ENCODE data around the gene ALDH5A1. TPM values are rescaled to one million over a fixed set of nuclear protein-coding genes. Genes with fewer than 3 reads are reported as not detected.

Gene ALDH5A1
- total RNA-seq, 4 donors from 2014 or later, result 4.1 to 12.1 (median 7.9) TPM

GRCh38 chr6:24500683-24501082 is 5.9 kb downstream of the ALDH5A1 start:
- H3K27ac ChIP-seq, result no peak overlapping the region
- no peak for DNase-seq
- H3K4me3 ChIP-seq, result no peak overlapping the region
- no peak for TF ChIP-seq POLR2A (IDR thresholded peaks at IDR 0.05)
- no peak for TF ChIP-seq POLR2AphosphoS5 (IDR thresholded peaks at IDR 0.05)
- no peak for TF ChIP-seq EP300 (IDR thresholded peaks at IDR 0.05; ENCODE audit: low read depth)
- TF ChIP-seq CTCF (IDR thresholded peaks at IDR 0.05), result no peak
- H3K4me1 ChIP-seq, result peaks cover 0 to 15% (median 2%) of the 10 kb centered on the region in 4 donors
- intact Hi-C loops (cut with DNase I; ENCODE audit: low total_unique reads), result no loop called here
- in situ Hi-C loops (cut with MboI; ENCODE audit: low pct_ligation_motif_present in 1 of 4, low pct_unique_long_range_greater_than_20kb in 1 of 4, low sequenced_read_pairs in 3 of 4), result loop anchor here in 2 of 4 donors (10.0 kb wide), 2 partner anchors 66 to 194 kb away; no protein-coding TSS in a partner anchor
- no peaks in the 10 kb centered on the region for H3K9me3 ChIP-seq
- 87% methylated on average over 3 of the region's 3 CpGs for WGBS, 2 donors (ENCODE audit: low coverage in 1 of 2)
- H3K27me3 ChIP-seq, result no peaks in the 10 kb centered on the region
- H3K36me3 ChIP-seq, result no peaks in the 10 kb centered on the region

GRCh38 chr6:24501374-24501773 is 6.6 kb downstream of the ALDH5A1 start:
- TF ChIP-seq POLR2A (IDR thresholded peaks at IDR 0.05) (no peak), POLR2AphosphoS5 (IDR thresholded peaks at IDR 0.05) (no peak), EP300 (IDR thresholded peaks at IDR 0.05; ENCODE audit: low read depth) (no peak), CTCF (IDR thresholded peaks at IDR 0.05) (no peak)
- Histone ChIP-seq H3K4me1 (peaks cover 0 to 11% (median 0%) of the 10 kb centered on the region in 4 donors), H3K9me3 (no peaks in the 10 kb centered on the region), H3K27me3 (no peaks in the 10 kb centered on the region), H3K36me3 (no peaks in the 10 kb centered on the region), H3K27ac (no peak overlapping the region), H3K4me3 (no peak overlapping the region)
- no peak for DNase-seq
- 89 to 100% methylated on average over 1 to 2 of the region's 2 CpGs for WGBS, 2 donors (ENCODE audit: low coverage in 1 of 2)
- in situ Hi-C loops (cut with MboI; ENCODE audit: low pct_ligation_motif_present in 1 of 4, low pct_unique_long_range_greater_than_20kb in 1 of 4, low sequenced_read_pairs in 3 of 4), result loop anchor here in 2 of 4 donors (10.0 kb wide), 2 partner anchors 67 to 193 kb away; no protein-coding TSS in a partner anchor
- intact Hi-C loops (cut with DNase I; ENCODE audit: low total_unique reads), result no loop called here

- H3K27ac ChIP-seq, result no peak overlapping the region
- intact Hi-C loops (cut with DNase I; ENCODE audit: low total_unique reads) (no loop called here), in situ Hi-C loops (cut with MboI; ENCODE audit: low pct_ligation_motif_present in 1 of 4, low pct_unique_long_range_greater_than_20kb in 1 of 4, low sequenced_read_pairs in 3 of 4) (loop anchor here in 2 of 4 donors (10.0 kb wide), 2 partner anchors 67 to 193 kb away; no protein-coding TSS in a partner anchor)
- H3K36me3 ChIP-seq, result no peaks in the 10 kb centered on the region
- H3K9me3 ChIP-seq, result no peaks in the 10 kb centered on the region
- H3K27me3 ChIP-seq, result no peaks in the 10 kb centered on the region
- DNase-seq, result no peak
- TF ChIP-seq CTCF (IDR thresholded peaks at IDR 0.05), result no peak
- no peak for TF ChIP-seq EP300 (IDR thresholded peaks at IDR 0.05; ENCODE audit: low read depth)
- TF ChIP-seq POLR2A (IDR thresholded peaks at IDR 0.05), result no peak
- TF ChIP-seq POLR2AphosphoS5 (IDR thresholded peaks at IDR 0.05), result no peak
- no peak overlapping the region for H3K4me3 ChIP-seq
- H3K4me1 ChIP-seq, result peaks cover 0 to 11% (median 0%) of the 10 kb centered on the region in 4 donors
These were observed 7.1 kb downstream of the ALDH5A1 start for GRCh38 chr6:24501914-24502313.

GRCh38 chr6:24504287-24504648 is 9.5 kb downstream of the ALDH5A1 start:
- H3K27me3 ChIP-seq, result no peaks in the 10 kb centered on the region
- no peak for DNase-seq
- in situ Hi-C loops (cut with MboI; ENCODE audit: low pct_ligation_motif_present in 1 of 4, low pct_unique_long_range_greater_than_20kb in 1 of 4, low sequenced_read_pairs in 3 of 4) (loop anchor here in 2 of 4 donors (10.0 kb wide), 2 partner anchors 69 to 191 kb away; no protein-coding TSS in a partner anchor), intact Hi-C loops (cut with DNase I; ENCODE audit: low total_unique reads) (no loop called here)
- H3K36me3 ChIP-seq, result no peaks in the 10 kb centered on the region
- H3K9me3 ChIP-seq, result no peaks in the 10 kb centered on the region
- no peak for TF ChIP-seq CTCF (IDR thresholded peaks at IDR 0.05)
- no peak for TF ChIP-seq POLR2AphosphoS5 (IDR thresholded peaks at IDR 0.05)
- no peak for TF ChIP-seq EP300 (IDR thresholded peaks at IDR 0.05; ENCODE audit: low read depth)
- TF ChIP-seq POLR2A (IDR thresholded peaks at IDR 0.05), result no peak
- WGBS, 2 donors (ENCODE audit: low coverage in 1 of 2), result 92 to 100% methylated on average over 1 of the region's 1 CpG
- peaks cover 0 to 11% (median 0%) of the 10 kb centered on the region in 4 donors for H3K4me1 ChIP-seq
- H3K4me3 ChIP-seq, result no peak overlapping the region
- H3K27ac ChIP-seq, result peak overlapping the region in 2 of 4 donors; percentile 15 to 54

Data from transverse colon (tissue), 4 donors.